Stimulated activated effector memory CD8-positive, alpha-beta T cell treated with anti-CD3 and anti-CD28 coated beads, Interleukin-12 subunit alpha, Interleukin-12 subunit beta, amount 100 ng/mL, for 72 hours (primary cell): ENCODE measurements around the gene SLC2A4.
"Not testable (repeated sequence)": the region's sequence is repeated elsewhere in the genome, so short reads cannot be mapped to it uniquely, and the experiment has no call there.

ENCODE experiments used
- ATAC-seq: fragments of 150-1000 bp; cut with Tn5 transposase; 2 replicates; pipeline ENCODE4 v1.10.0; 2021
- DNase-seq, 2 donors: peaks; one replicate each; pipeline ENCODE4 v3.0.0; 2021 to 2022; ENCODE audit warnings: low spot score in 2 of 2
- H3K27ac Mint-ChIP-seq: one replicate; pipeline ENCODE4 v1.8.0; 2022; ENCODE audit warnings: mild to moderate bottlenecking, mixed read lengths
- H3K36me3 Mint-ChIP-seq: one replicate; pipeline ENCODE4 v1.8.0; 2022; ENCODE audit warnings: mild to moderate bottlenecking, mixed read lengths
- H3K4me1 Mint-ChIP-seq: one replicate; pipeline ENCODE4 v1.8.0; 2022; ENCODE audit warnings: mixed read lengths
- H3K4me3 Mint-ChIP-seq: one replicate; pipeline ENCODE4 v1.8.0; 2022; ENCODE audit warnings: mild to moderate bottlenecking, mixed read lengths
- H3K9me3 Mint-ChIP-seq: one replicate; pipeline ENCODE4 v1.8.0; 2022; ENCODE audit warnings: mixed read lengths

Gene SLC2A4

DNA sequence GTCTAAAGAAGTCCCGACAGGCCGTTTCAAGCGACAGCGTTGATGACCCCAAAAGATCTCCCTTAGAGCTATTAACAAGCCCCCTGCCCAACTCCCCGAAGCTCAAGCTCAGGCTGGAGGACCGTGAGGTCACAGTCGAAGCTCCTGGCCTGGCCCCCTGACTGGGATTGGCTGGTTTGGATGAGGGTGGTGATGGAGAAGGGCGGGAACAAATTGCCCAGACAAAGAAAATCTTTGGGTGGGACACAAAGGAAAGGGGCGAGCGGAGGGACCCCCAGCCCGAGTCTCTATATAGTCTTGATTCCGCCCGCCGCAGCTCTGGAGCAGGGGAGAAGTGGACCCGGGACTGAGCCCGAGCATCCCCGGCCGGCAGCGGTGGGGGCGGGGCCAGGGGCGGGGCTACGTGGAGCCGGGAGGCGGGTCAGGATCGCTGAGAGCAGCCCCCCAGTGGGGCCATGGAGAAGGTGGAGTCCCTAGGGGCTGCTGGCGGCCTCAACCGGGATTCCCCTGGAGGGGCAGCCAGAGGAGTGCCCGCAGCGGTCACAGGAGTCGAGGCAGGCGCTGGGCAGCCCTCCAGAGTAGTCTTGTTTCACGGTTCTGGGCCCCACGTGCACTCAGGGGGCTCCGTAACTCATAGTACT, 48.6 kb downstream of the SLC2A4 start:
- DNase-seq (peak; percentile 70 to 92), ATAC-seq (peak; percentile 80)
- peak overlapping the region; percentile 88 for H3K4me3 Mint-ChIP-seq
- no peaks in the 10 kb centered on the region for H3K9me3 Mint-ChIP-seq
- H3K4me1 Mint-ChIP-seq = peaks cover 58% of the 10 kb centered on the region
- peak overlapping the region; percentile 95 for H3K27ac Mint-ChIP-seq
- H3K36me3 Mint-ChIP-seq = peaks cover 27% of the 10 kb centered on the region

GRCh38 chr17:7330638-7331015, 49.1 kb downstream of the SLC2A4 start:
- DNase-seq = no peak
- Mint-ChIP-seq H3K4me3 (peak overlapping the region; percentile 88), H3K9me3 (no peaks in the 10 kb centered on the region), H3K27ac (peak overlapping the region; percentile 95), H3K4me1 (peaks cover 63% of the 10 kb centered on the region), H3K36me3 (peaks cover 22% of the 10 kb centered on the region)
- ATAC-seq = no peak

DNA sequence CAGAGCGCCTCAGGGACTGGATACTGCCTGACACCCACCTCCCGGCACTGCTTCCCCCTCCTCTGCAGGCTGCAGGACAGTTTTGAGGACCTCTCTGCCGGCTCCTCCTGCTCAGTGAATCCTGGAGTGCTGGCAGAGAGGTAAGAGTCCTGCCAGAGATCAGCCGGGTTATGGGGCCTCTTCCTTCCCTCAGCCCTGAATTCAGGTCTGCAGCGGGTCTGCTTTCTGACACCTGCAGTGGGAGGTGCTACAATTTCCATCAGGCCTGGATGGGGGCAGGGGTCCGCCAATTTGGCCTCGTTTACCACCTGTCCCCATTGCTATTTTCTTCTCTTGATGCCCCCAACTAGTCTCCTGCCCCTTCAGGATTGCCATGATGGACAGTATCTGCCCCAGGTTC, 50.6 kb downstream of the SLC2A4 start:
- H3K9me3 Mint-ChIP-seq = no peaks in the 10 kb centered on the region
- H3K4me3 Mint-ChIP-seq = peak overlapping the region; percentile 28
- peaks cover 16% of the 10 kb centered on the region for H3K36me3 Mint-ChIP-seq
- DNase-seq (no peak), ATAC-seq (no peak)
- peaks cover 68% of the 10 kb centered on the region for H3K4me1 Mint-ChIP-seq
- H3K27ac Mint-ChIP-seq = peak overlapping the region; percentile 66

DNA sequence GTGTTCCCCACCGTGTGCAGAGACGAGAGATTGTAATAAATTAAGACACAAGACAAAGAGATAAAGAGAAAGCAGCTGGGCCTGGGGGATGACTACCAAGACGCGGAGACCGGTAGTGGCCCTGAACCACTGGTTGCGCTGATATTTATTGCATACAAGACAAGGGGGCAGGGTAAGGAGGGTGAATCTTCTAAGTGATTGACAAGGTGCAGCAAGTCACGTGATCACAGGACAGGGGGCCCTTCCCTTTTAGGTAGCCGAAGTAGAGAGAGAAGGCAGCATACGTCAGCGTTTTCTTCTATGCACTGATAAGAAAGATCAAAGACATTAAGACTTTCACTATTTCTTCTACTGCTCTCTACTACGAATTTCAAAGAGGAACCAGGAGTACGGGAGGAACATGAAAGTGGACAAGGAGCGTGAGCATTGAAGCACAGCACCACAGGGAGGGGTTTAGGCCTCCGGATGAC, 51.1 kb downstream of the SLC2A4 start:
- Mint-ChIP-seq H3K36me3 (peaks cover 20% of the 10 kb centered on the region), H3K4me1 (peaks cover 68% of the 10 kb centered on the region), H3K4me3 (peak overlapping the region; percentile 28), H3K27ac (peak overlapping the region; percentile 66)
- ATAC-seq, H3K9me3 Mint-ChIP-seq, DNase-seq: not testable (repeated sequence)

DNA sequence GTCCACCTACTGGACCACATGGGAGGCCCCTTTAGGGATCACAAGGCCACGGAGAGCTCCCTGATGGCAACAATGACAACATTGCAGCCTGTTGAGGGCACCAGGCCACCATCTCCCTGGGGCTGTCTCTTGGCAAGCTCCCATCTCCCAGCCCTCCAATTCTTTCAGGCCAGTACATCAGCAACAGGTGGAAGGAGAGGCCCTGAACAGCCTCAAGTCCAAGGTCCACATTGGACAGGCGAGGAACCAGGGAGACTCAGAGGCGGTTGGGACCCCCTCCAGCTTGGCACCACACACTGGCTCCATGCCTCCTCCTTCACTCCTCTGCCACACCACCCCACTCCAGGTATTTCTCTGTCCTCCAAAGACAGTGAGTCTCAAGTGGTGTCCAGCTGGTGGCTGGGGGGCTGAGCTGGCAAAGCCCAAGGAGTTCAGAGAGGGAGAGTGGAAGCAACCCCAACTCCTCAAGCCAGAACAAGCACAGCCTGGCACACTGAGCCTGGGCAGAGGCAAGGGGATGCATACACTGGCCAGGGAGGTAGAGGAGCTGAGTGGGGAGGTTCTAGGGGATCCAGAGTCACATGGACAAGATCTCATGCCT, 53.5 kb downstream of the SLC2A4 start:
- Mint-ChIP-seq H3K9me3 (no peaks in the 10 kb centered on the region), H3K4me1 (peaks cover 67% of the 10 kb centered on the region), H3K27ac (peak overlapping the region; percentile 96), H3K36me3 (peaks cover 34% of the 10 kb centered on the region), H3K4me3 (peak overlapping the region; percentile 94)
- no peak for ATAC-seq
- DNase-seq = no peak

DNA sequence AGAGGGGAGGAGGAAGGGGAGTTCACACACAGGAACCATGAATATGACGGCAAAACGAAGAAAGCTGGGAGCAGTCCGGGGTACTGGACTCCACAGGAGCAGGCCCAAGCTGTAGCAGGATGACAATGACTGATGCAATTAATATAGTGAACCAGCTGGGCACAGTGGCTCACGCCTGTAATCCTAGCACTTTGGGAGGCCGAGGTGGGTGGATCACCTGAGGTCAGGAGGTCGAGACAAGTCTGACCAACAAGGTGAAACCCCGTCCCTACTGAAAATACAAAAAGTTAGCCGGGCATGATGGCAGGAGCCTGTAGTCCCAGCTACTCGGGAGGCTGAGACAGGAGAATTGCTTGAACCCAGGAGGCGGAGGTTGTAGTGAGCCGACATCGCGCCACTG, 54.2 kb downstream of the SLC2A4 start:
- not testable (repeated sequence) for ATAC-seq, H3K9me3 Mint-ChIP-seq, DNase-seq
- Mint-ChIP-seq H3K36me3 (peaks cover 39% of the 10 kb centered on the region), H3K4me3 (peak overlapping the region; percentile 94), H3K27ac (peak overlapping the region; percentile 96), H3K4me1 (peaks cover 65% of the 10 kb centered on the region)

- Mint-ChIP-seq H3K27ac (peak within 1 kb of the TSS; percentile 96), H3K4me1 (peaks cover 65% of the 10 kb centered on the region), H3K4me3 (peak within 1 kb of the TSS; percentile 94), H3K36me3 (peaks cover 47% of the 10 kb centered on the region), H3K9me3 (no peaks in the 10 kb centered on the region)
- DNase-seq (peak; percentile 47 to 85), ATAC-seq (peak; percentile 95)
These were observed 55.0 kb downstream of the SLC2A4 start, which contains the start of gene ACAP1 for GRCh38 chr17:7336240-7337175. TSS of gene ACAP1 (plus strand) at chr17:7336529. CDS start at chr17:7336735, 206 bp downstream.

DNA sequence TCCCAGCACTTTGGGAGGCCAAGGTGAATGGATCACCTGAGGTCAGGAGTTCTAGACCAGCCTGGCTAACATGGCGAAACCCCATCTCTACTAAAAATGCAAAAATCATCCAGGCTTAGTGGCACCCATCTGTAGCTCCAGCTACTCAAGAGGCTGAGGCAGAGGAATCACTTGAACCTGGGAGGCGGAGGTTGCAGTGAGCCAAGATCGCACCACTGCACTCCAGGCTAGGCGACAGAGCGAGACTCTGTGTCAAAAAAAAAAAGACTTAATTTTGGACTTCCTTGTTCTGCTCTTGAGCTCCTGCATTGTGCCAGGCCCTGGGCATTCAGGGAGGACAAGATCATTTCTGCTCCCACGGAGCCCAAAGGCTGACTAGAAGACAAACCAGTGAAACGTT, 56.1 kb downstream of the SLC2A4 start:
- not testable (repeated sequence) for H3K9me3 Mint-ChIP-seq, ATAC-seq, DNase-seq
- Mint-ChIP-seq H3K36me3 (peaks cover 57% of the 10 kb centered on the region), H3K4me1 (peaks cover 61% of the 10 kb centered on the region), H3K27ac (peak overlapping the region; percentile 96), H3K4me3 (peak overlapping the region; percentile 94)
